ENCODE results near the gene NACC2.

NACC2 gene

DNA sequence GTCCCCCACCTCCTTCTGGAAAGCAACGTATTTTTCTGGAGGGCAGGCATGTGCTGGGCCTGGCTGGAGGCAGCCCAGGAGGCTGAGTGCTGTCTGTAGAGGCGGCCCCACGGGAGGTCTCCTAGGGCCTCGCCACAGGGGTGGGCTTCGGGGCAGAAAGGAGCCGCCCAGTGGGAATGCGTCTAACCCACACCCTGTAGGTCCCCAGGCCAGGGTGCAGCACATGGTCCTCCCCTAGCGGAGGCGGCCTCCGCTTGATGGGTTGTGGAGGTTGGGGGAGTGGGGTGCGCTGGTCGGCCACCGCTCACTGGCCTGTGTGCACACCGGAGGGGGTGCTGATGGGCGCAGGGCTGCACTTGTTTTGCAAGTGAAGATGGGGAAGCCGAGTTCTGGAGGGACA is 85.6 kb downstream of the NACC2 start:
- CTCF ChIA-PET: no interaction called here
- POLR2A ChIA-PET: no interaction called here
- no peak for DNase-seq (ENCODE audit: low read depth, low spot score)
- H3K4me3 ChIP-seq (ENCODE audit: low read depth, low read length): no peak overlapping the region
- TF ChIP-seq CTCF (IDR thresholded peaks at IDR 0.05; ENCODE audit: insufficient read depth, low read length, missing control alignments): no peak

- POLR2A ChIA-PET: no interaction called here
- no peak overlapping the region for H3K4me3 ChIP-seq (ENCODE audit: low read depth, low read length)
- DNase-seq (ENCODE audit: low read depth, low spot score): no peak
- no peak for TF ChIP-seq CTCF (IDR thresholded peaks at IDR 0.05; ENCODE audit: insufficient read depth, low read length, missing control alignments)
- CTCF ChIA-PET: interaction anchor here (0.9 to 1.4 kb wide), 2 partner anchors 15 to 41 kb away, joined by 3 to 5 read pairs; no protein-coding TSS in a partner anchor
Observed at GRCh38 chr9:136008693-136008997, 86.4 kb downstream of the NACC2 start.

DNA sequence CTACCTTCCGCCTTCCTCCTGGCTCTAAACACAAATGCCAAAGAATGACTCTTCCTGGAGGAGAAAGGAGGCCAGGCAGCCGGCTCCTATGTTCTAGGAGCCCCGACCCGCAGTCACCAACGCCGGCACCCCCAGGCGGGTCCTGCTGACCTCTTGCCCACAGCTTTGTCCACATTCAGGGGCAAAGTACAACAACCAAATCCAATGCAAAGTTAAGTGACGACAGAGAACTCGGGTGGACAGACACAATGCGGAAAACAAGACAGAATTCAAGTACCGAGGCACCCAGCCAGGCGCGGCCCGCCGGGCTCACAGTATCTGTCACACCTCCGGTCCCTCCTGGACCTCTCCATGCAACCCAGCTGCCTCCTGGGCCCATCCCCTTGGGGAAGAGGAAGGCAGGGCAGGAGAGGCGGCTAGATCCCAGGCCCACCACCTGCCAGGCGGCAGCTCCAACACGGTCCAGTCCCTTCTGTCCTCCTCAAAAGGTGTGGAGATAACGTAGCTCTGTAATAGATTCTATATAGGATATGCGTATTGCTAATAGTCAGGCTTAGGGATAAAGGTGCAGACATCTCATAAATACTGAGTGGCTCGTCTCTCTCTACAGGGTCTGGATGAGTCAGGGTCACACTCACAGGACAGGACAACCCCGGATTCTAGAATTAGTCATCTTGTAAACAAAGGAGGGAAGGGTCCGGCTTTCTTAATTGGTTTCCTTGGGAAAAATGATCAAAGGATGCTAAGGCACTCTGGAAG is 87.0 kb downstream of the NACC2 start:
- no peak overlapping the region for H3K4me3 ChIP-seq (ENCODE audit: low read depth, low read length)
- POLR2A ChIA-PET: no interaction called here
- CTCF ChIA-PET: interaction anchor here (0.9 to 1.4 kb wide), 2 partner anchors 14 to 41 kb away, joined by 3 to 5 read pairs; no protein-coding TSS in a partner anchor
- DNase-seq (ENCODE audit: low read depth, low spot score): no peak
- TF ChIP-seq CTCF (IDR thresholded peaks at IDR 0.05; ENCODE audit: insufficient read depth, low read length, missing control alignments): no peak

DNA sequence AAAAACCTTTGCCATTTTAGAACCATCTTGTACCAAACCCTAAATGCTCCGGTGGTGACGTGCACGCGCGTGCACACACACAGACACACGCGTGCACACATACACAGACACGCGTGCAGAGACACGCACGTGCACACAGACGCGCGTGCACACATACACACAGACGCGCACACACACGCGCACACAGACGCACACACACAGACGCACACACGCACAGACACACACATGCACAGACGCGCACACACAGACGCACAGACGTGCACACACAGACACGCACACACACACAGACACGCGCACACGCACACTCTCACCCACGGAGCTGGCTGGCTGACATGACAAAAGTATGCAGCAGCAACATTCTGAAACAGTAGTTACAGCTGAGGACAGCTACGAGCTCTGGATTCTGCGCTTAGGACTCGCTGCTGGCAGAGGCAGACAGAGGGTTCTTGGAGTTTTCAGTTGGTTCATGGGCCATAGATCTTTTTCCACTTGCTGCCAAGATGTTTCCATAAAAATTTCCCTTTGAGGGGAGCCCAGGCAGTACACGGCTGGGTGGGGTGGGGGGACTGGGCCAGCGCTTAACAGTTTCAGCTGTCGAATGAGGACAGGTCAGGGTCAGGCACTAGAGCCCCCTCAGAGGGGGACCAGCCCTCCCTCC is 87.7 kb downstream of the NACC2 start:
- POLR2A ChIA-PET: no interaction called here
- no peak overlapping the region for H3K4me3 ChIP-seq (ENCODE audit: low read depth, low read length)
- TF ChIP-seq CTCF (IDR thresholded peaks at IDR 0.05; ENCODE audit: insufficient read depth, low read length, missing control alignments): no peak
- no peak for DNase-seq (ENCODE audit: low read depth, low spot score)
- CTCF ChIA-PET: interaction anchor here (1.4 kb wide), 1 partner anchor 40 kb away, joined by 5 read pairs; no protein-coding TSS in a partner anchor

GRCh38 chr9:136006169-136006568 is 88.9 kb downstream of the NACC2 start:
- POLR2A ChIA-PET: no interaction called here
- H3K4me3 ChIP-seq (ENCODE audit: low read depth, low read length): no peak overlapping the region
- CTCF ChIA-PET: no interaction called here
- no peak for DNase-seq (ENCODE audit: low read depth, low spot score)
- no peak for TF ChIP-seq CTCF (IDR thresholded peaks at IDR 0.05; ENCODE audit: insufficient read depth, low read length, missing control alignments)

GRCh38 chr9:136004712-136005111 is 90.4 kb downstream of the NACC2 start:
- H3K4me3 ChIP-seq (ENCODE audit: low read depth, low read length): no peak overlapping the region
- ChIA-PET CTCF (no interaction called here), POLR2A (no interaction called here)
- no peak for TF ChIP-seq CTCF (IDR thresholded peaks at IDR 0.05; ENCODE audit: insufficient read depth, low read length, missing control alignments)
- DNase-seq (ENCODE audit: low read depth, low spot score): no peak
